ENCODE results near the gene GNAZ.

Gene GNAZ

GRCh38 chr22:23077627-23078461 lies 7.5 kb downstream of the GNAZ start:
- no peak for DNase-seq (ENCODE audit: low read depth)

- no peak for DNase-seq (ENCODE audit: low read depth)
Observed at GRCh38 chr22:23078462-23078787, 8.1 kb downstream of the GNAZ start.

- DNase-seq (ENCODE audit: low read depth) = no peak
Observed at GRCh38 chr22:23079240-23079768, 9.0 kb downstream of the GNAZ start.

GRCh38 chr22:23079814-23080521 lies 9.6 kb downstream of the GNAZ start:
- no peak for DNase-seq (ENCODE audit: low read depth)

- DNase-seq (ENCODE audit: low read depth) = no peak
Observed at GRCh38 chr22:23080613-23081290, 10.4 kb downstream of the GNAZ start.

GRCh38 chr22:23082534-23083314 lies 12.4 kb downstream of the GNAZ start:
- DNase-seq (ENCODE audit: low read depth) = no peak

GRCh38 chr22:23083315-23084021 lies 13.1 kb downstream of the GNAZ start:
- DNase-seq (ENCODE audit: low read depth) = no peak

- DNase-seq (ENCODE audit: low read depth) = no peak
Observed at GRCh38 chr22:23084453-23085350, 14.4 kb downstream of the GNAZ start.

GRCh38 chr22:23085351-23085671 lies 15.0 kb downstream of the GNAZ start:
- no peak for DNase-seq (ENCODE audit: low read depth)

GRCh38 chr22:23085785-23086184 lies 15.5 kb downstream of the GNAZ start:
- DNase-seq (ENCODE audit: low read depth) = no peak

- DNase-seq (ENCODE audit: low read depth) = no peak
Observed at GRCh38 chr22:23086263-23086662, 15.9 kb downstream of the GNAZ start.

GRCh38 chr22:23086787-23087186 lies 16.5 kb downstream of the GNAZ start:
- no peak for DNase-seq (ENCODE audit: low read depth)

- DNase-seq (ENCODE audit: low read depth) = no peak
Observed at GRCh38 chr22:23088199-23088604, 17.9 kb downstream of the GNAZ start.

- no peak for DNase-seq (ENCODE audit: low read depth)
Observed at GRCh38 chr22:23089010-23089409, 18.7 kb downstream of the GNAZ start.

- no peak for DNase-seq (ENCODE audit: low read depth)
Observed at GRCh38 chr22:23089633-23090456, 19.5 kb downstream of the GNAZ start.

- DNase-seq (ENCODE audit: low read depth) = no peak
Observed at GRCh38 chr22:23090457-23090835, 20.1 kb downstream of the GNAZ start.

GRCh38 chr22:23091760-23092159 lies 21.4 kb downstream of the GNAZ start:
- no peak for DNase-seq (ENCODE audit: low read depth)

- no peak for DNase-seq (ENCODE audit: low read depth)
Observed at GRCh38 chr22:23092217-23092955, 22.1 kb downstream of the GNAZ start.

Data from non-pigmented ciliary epithelial cell (primary cell).